ENCODE measurements around the gene PIK3R1.

The PIK3R1 gene

DNA sequence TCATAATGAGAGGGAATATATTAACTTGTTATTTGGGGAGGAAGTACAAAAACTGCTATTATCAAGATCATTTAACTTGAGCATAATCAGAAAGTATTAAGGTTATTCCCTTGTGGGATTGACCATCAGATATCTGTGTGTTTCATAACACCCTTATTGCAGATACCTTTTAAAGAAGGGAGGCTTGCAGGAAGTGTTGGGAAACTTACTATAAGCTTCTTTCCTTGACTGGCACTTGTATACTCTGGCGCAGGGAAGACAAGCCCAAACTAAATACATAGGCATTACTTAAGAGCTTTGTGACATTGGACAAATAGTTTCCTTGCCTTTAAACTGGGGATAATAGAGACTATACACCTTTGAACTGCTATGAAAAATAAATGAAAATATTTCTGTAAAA is 50.9 kb downstream of the PIK3R1 start:
- H3K27me3 ChIP-seq (ENCODE audit: control insufficient read depth, insufficient read depth, low read length), result no peaks in the 10 kb centered on the region
- H3K9me3 ChIP-seq (ENCODE audit: control insufficient read depth, low read depth, low read length), result no peaks in the 10 kb centered on the region
- H3K4me1 ChIP-seq (ENCODE audit: control insufficient read depth, low read depth, low read length), result no peaks in the 10 kb centered on the region
- H3K4me3 ChIP-seq (ENCODE audit: low read length), result no peak overlapping the region
- H3K9ac ChIP-seq (ENCODE audit: low read length), result no peak overlapping the region
- H3K27ac ChIP-seq (ENCODE audit: low read length), result no peak overlapping the region
- no peaks in the 10 kb centered on the region for H3K36me3 ChIP-seq (ENCODE audit: control insufficient read depth, low read depth, low read length)

GRCh38 chr5:68267066-68267465 is 51.5 kb downstream of the PIK3R1 start:
- Histone ChIP-seq H3K4me1 (ENCODE audit: control insufficient read depth, low read depth, low read length) (no peaks in the 10 kb centered on the region), H3K9ac (ENCODE audit: low read length) (no peak overlapping the region), H3K4me3 (ENCODE audit: low read length) (no peak overlapping the region), H3K36me3 (ENCODE audit: control insufficient read depth, low read depth, low read length) (no peaks in the 10 kb centered on the region), H3K27me3 (ENCODE audit: control insufficient read depth, insufficient read depth, low read length) (no peaks in the 10 kb centered on the region), H3K9me3 (ENCODE audit: control insufficient read depth, low read depth, low read length) (no peaks in the 10 kb centered on the region), H3K27ac (ENCODE audit: low read length) (no peak overlapping the region)

DNA sequence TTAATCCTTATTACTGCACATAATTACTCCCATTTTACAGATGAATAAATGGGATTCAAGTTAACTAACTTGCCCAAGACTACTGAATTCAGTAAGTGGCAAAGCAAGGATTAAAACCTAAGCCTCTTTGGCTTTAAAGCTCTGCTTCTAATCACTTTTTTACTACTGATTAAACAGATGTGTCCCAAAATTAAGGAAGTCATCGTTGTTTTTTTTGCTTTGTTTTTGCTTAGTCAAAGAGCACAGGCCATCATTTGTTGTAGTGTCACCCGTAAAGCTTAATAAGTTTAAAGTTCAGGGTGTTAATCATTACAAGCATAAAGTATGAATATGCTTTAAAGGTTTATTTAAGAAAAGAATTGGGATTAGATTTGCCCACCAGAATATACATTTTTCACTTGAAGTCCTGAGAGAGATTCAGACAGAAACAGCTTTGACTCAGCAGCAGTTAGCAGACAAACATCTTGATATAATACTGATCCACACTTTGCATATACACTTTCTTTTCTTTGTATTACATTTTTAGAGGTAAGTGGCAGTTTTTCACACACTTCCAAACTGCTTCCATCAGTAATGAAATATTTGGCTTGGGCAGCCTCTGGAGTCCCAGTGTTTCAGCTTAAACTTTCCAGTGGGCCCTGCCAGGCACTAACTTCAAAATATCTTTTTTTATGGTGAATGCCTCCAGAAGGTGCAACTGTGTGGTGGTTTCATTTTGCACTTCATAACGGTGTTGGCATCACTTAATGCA is 52.7 kb downstream of the PIK3R1 start:
- Histone ChIP-seq H3K9me3 (ENCODE audit: control insufficient read depth, low read depth, low read length) (no peaks in the 10 kb centered on the region), H3K27me3 (ENCODE audit: control insufficient read depth, insufficient read depth, low read length) (no peaks in the 10 kb centered on the region), H3K27ac (ENCODE audit: low read length) (no peak overlapping the region), H3K9ac (ENCODE audit: low read length) (no peak overlapping the region), H3K4me3 (ENCODE audit: low read length) (no peak overlapping the region), H3K36me3 (ENCODE audit: control insufficient read depth, low read depth, low read length) (no peaks in the 10 kb centered on the region), H3K4me1 (ENCODE audit: control insufficient read depth, low read depth, low read length) (no peaks in the 10 kb centered on the region)

DNA sequence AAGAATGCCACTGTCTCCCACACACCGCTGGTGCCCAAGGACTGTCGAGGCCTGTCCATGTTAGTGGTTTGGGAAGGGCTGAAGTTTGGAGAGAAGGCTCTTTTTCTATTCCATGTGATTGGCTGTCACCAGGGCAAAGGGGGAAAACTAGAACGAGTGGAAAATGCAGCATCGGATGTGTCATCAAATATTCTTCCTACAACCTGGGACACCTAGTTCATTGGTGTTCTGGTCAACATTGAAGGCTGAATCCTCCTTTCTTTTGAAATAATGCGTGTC is 53.2 kb downstream of the PIK3R1 start:
- H3K27me3 ChIP-seq (ENCODE audit: control insufficient read depth, insufficient read depth, low read length), result no peaks in the 10 kb centered on the region

DNA sequence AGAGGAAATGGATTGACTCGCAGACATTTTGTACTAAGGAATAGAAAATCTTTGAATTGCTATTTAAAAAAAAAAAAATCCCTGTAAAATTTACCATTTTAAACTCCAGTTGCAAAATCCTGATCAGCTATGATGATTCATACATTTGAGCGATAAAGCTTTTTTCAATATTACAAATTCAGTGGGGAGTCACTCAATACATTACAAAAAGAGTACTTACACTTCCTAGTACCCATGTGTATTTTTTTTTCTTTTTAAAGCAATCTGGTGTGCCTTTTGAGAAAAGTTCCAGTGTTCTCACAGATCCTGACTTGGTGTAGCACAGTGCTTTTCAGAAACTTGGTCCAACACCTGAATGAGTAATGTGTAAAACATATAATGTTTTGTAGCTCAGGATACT is 54.3 kb downstream of the PIK3R1 start:
- no peak overlapping the region for H3K9ac ChIP-seq (ENCODE audit: low read length)
- H3K27ac ChIP-seq (ENCODE audit: low read length), result no peak overlapping the region
- peaks cover 5% of the 10 kb centered on the region for H3K36me3 ChIP-seq (ENCODE audit: control insufficient read depth, low read depth, low read length)
- H3K27me3 ChIP-seq (ENCODE audit: control insufficient read depth, insufficient read depth, low read length), result no peaks in the 10 kb centered on the region
- H3K4me1 ChIP-seq (ENCODE audit: control insufficient read depth, low read depth, low read length), result peaks cover 1% of the 10 kb centered on the region
- no peak overlapping the region for H3K4me3 ChIP-seq (ENCODE audit: low read length)
- H3K9me3 ChIP-seq (ENCODE audit: control insufficient read depth, low read depth, low read length), result no peaks in the 10 kb centered on the region

More for the DNA sequence above, 53.2 kb downstream of the PIK3R1 start:
- peaks cover 1% of the 10 kb centered on the region for H3K36me3 ChIP-seq (ENCODE audit: control insufficient read depth, low read depth, low read length)
- no peaks in the 10 kb centered on the region for H3K9me3 ChIP-seq (ENCODE audit: control insufficient read depth, low read depth, low read length)
- no peaks in the 10 kb centered on the region for H3K4me1 ChIP-seq (ENCODE audit: control insufficient read depth, low read depth, low read length)
- H3K27ac ChIP-seq (ENCODE audit: low read length), result no peak overlapping the region
- H3K9ac ChIP-seq (ENCODE audit: low read length), result no peak overlapping the region
- H3K4me3 ChIP-seq (ENCODE audit: low read length), result no peak overlapping the region

- H3K27ac ChIP-seq (ENCODE audit: low read length), result no peak overlapping the region
- H3K9me3 ChIP-seq (ENCODE audit: control insufficient read depth, low read depth, low read length), result no peaks in the 10 kb centered on the region
- H3K4me3 ChIP-seq (ENCODE audit: low read length), result no peak overlapping the region
- peaks cover 5% of the 10 kb centered on the region for H3K4me1 ChIP-seq (ENCODE audit: control insufficient read depth, low read depth, low read length)
- H3K36me3 ChIP-seq (ENCODE audit: control insufficient read depth, low read depth, low read length), result peaks cover 5% of the 10 kb centered on the region
- H3K9ac ChIP-seq (ENCODE audit: low read length), result no peak overlapping the region
- no peaks in the 10 kb centered on the region for H3K27me3 ChIP-seq (ENCODE audit: control insufficient read depth, insufficient read depth, low read length)
Observed at GRCh38 chr5:68270399-68270975, 54.9 kb downstream of the PIK3R1 start.

- Histone ChIP-seq H3K4me3 (ENCODE audit: low read length) (no peak overlapping the region), H3K27ac (ENCODE audit: low read length) (no peak overlapping the region), H3K27me3 (ENCODE audit: control insufficient read depth, insufficient read depth, low read length) (no peaks in the 10 kb centered on the region), H3K9ac (ENCODE audit: low read length) (no peak overlapping the region), H3K9me3 (ENCODE audit: control insufficient read depth, low read depth, low read length) (no peaks in the 10 kb centered on the region), H3K36me3 (ENCODE audit: control insufficient read depth, low read depth, low read length) (peaks cover 5% of the 10 kb centered on the region), H3K4me1 (ENCODE audit: control insufficient read depth, low read depth, low read length) (peaks cover 5% of the 10 kb centered on the region)
Observed at GRCh38 chr5:68271124-68271523, 55.6 kb downstream of the PIK3R1 start.

- Histone ChIP-seq H3K4me1 (ENCODE audit: control insufficient read depth, low read depth, low read length) (peaks cover 5% of the 10 kb centered on the region), H3K4me3 (ENCODE audit: low read length) (no peak overlapping the region), H3K9me3 (ENCODE audit: control insufficient read depth, low read depth, low read length) (no peaks in the 10 kb centered on the region), H3K9ac (ENCODE audit: low read length) (no peak overlapping the region), H3K27me3 (ENCODE audit: control insufficient read depth, insufficient read depth, low read length) (no peaks in the 10 kb centered on the region), H3K36me3 (ENCODE audit: control insufficient read depth, low read depth, low read length) (peaks cover 5% of the 10 kb centered on the region), H3K27ac (ENCODE audit: low read length) (no peak overlapping the region)
Observed at GRCh38 chr5:68272289-68272688, 56.7 kb downstream of the PIK3R1 start.

DNA sequence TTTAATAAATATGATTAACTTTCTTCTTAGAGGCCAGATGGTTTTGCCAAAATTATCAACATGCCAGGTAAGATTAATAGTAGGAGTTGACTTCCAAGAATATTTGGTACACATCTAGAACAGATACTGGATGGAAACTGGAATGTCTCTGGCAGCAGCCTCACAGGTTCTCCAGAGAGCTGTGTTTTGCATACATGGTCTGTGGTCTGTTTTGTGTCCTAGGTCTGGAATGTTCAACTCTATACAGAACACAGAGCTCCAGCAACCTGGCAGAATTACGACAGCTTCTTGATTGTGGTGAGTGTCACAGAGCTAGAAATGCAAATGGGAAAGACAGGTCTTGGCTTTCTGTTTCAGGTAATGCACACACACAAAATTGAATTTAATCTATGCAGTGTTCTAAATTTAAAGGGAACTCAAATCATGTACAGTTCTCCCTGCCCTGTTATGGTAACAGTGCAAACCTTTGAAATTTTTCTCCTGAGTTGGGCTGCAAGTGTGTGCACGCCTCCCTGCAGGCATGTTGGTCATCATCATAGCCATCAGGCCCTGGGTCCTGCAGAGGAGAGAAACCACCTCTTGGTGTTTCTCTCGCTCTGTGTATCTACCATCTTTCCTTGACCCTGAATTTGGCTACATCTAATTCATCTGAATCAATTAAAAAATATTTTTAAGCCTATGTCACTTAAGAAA is 58.3 kb downstream of the PIK3R1 start:
- Histone ChIP-seq H3K4me1 (ENCODE audit: control insufficient read depth, low read depth, low read length) (peaks cover 5% of the 10 kb centered on the region), H3K4me3 (ENCODE audit: low read length) (no peak overlapping the region), H3K27ac (ENCODE audit: low read length) (no peak overlapping the region), H3K27me3 (ENCODE audit: control insufficient read depth, insufficient read depth, low read length) (no peaks in the 10 kb centered on the region), H3K9ac (ENCODE audit: low read length) (no peak overlapping the region), H3K9me3 (ENCODE audit: control insufficient read depth, low read depth, low read length) (no peaks in the 10 kb centered on the region), H3K36me3 (ENCODE audit: control insufficient read depth, low read depth, low read length) (peaks cover 5% of the 10 kb centered on the region)

- no peaks in the 10 kb centered on the region for H3K27me3 ChIP-seq (ENCODE audit: control insufficient read depth, insufficient read depth, low read length)
- H3K9ac ChIP-seq (ENCODE audit: low read length), result no peak overlapping the region
- H3K4me1 ChIP-seq (ENCODE audit: control insufficient read depth, low read depth, low read length), result peaks cover 5% of the 10 kb centered on the region
- H3K9me3 ChIP-seq (ENCODE audit: control insufficient read depth, low read depth, low read length), result no peaks in the 10 kb centered on the region
- H3K4me3 ChIP-seq (ENCODE audit: low read length), result no peak overlapping the region
- H3K36me3 ChIP-seq (ENCODE audit: control insufficient read depth, low read depth, low read length), result peaks cover 12% of the 10 kb centered on the region
- H3K27ac ChIP-seq (ENCODE audit: low read length), result no peak overlapping the region
Observed at GRCh38 chr5:68274847-68275651, 59.5 kb downstream of the PIK3R1 start.

- no peak overlapping the region for H3K9ac ChIP-seq (ENCODE audit: low read length)
- H3K4me3 ChIP-seq (ENCODE audit: low read length), result no peak overlapping the region
- peaks cover 5% of the 10 kb centered on the region for H3K4me1 ChIP-seq (ENCODE audit: control insufficient read depth, low read depth, low read length)
- H3K36me3 ChIP-seq (ENCODE audit: control insufficient read depth, low read depth, low read length), result peaks cover 21% of the 10 kb centered on the region
- H3K9me3 ChIP-seq (ENCODE audit: control insufficient read depth, low read depth, low read length), result no peaks in the 10 kb centered on the region
- H3K27ac ChIP-seq (ENCODE audit: low read length), result no peak overlapping the region
- H3K27me3 ChIP-seq (ENCODE audit: control insufficient read depth, insufficient read depth, low read length), result no peaks in the 10 kb centered on the region
Observed at GRCh38 chr5:68276740-68277139, 61.2 kb downstream of the PIK3R1 start.

Data from iPS-18a (cell line).